DLD1 (cell line): ENCODE data around the gene RHBDL3.
"Not testable (repeated sequence)": the region's sequence is repeated elsewhere in the genome, so short reads cannot be mapped to it uniquely, and the experiment has no call there.

Experiments
- in situ Hi-C: cut with HindIII; loops from 2 replicates; pipeline ENCODE4 v1.10.0; 2017; ENCODE audit warnings: low sequenced_read_pairs

The RHBDL3 gene, protein sequence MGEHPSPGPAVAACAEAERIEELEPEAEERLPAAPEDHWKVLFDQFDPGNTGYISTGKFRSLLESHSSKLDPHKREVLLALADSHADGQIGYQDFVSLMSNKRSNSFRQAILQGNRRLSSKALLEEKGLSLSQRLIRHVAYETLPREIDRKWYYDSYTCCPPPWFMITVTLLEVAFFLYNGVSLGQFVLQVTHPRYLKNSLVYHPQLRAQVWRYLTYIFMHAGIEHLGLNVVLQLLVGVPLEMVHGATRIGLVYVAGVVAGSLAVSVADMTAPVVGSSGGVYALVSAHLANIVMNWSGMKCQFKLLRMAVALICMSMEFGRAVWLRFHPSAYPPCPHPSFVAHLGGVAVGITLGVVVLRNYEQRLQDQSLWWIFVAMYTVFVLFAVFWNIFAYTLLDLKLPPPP

DNA sequence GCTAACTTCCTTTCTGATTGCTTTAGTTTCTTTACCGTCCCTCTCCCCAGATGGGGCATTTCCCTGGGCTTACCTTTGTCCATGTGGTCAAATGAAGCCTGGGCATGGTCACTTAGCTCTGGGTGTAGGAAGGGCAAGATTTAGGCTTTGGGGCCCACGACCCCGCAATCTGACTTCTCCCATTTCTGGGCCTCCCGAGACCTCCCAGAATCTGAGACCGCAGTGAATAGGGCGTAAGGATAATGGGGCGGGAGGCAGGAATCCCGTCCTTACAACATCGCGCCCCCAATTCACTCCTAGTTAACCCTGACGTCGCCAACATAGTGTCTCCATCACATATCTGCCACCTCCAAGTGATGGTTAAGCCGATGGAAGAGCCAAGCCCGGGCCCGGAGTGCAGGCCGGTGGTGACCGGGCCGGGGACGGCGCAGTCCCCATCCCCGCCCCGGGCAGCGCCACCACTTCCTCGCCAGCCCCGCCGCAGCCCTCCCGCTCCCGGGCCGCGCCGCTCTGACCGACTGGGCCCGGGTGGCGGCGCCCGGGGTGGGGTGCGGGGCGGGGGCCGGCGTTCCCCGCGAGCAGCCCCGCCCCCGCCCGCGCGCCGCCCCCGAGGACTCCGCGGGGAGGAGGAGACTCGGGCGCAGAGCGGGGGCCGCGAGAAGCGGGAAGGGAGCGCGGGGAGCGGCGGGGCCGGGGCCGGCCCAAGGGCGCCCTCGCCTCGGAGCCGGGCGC, at the start of gene RHBDL3:
TSS of gene RHBDL3 (plus strand) at position 641 of the 732 bp plus-strand sequence. CDS start 358 bp downstream, outside the sequence.
- in situ Hi-C loops, result no loop called here

DNA sequence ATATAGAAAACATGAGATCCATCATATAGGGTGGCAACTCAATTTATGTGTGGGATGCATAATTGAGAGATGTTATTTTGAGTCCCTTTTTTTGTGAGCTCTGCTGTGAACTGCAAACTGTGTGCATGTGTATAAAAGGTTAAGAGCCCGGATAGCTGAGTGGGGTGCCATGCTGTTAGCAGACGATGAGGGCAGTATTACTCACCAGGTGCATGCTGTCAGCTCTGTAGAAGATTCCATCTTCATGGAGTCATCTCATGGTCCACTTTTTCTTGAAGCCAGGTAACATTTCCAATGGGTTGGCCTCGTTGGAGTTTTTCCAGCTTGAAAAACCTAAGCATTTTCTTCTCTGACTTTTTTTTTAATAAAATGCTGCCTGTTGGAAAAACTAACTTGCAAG, 43.0 kb upstream of the RHBDL3 start:
- in situ Hi-C loops, result no loop called here

DNA sequence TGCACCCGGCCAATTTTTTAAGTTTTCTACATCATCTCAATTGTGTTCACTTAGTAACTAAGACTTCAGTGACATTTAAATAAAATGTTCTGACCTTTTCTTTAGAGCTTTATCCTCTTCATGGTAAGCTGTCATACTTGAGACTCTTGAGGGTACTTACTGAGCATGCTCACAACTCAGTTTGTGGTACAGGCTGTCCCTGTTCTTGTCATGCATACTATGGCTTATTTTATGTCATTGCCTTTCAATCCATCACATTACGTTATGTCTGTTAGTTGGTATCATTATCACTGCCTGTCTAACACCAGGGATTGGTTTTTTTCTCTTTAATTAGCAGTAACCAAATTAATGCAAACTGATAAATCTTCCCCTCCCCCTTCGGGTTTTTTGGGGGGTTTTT, 41.9 kb upstream of the RHBDL3 start:
- in situ Hi-C loops, result no loop called here

DNA sequence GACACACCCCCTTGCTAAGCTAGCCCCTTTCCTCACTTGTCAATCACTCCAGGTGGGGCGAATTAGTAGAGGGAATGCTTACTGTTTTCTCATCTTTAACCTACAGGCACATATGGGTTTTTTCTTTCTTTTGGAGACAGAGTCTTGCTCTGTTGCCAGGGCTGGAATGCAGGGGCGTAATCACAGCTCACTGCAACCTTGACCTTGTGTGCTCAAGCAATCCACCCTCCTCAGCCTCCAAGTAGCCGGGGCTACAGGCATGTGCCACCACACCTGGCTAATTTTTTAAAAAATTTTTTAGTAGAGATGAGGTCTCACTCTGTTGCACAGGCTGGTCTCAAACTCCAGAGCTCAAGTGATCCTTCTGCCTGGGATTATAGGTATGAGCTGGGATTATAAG, 38.7 kb upstream of the RHBDL3 start:
- in situ Hi-C loops, result no loop called here

DNA sequence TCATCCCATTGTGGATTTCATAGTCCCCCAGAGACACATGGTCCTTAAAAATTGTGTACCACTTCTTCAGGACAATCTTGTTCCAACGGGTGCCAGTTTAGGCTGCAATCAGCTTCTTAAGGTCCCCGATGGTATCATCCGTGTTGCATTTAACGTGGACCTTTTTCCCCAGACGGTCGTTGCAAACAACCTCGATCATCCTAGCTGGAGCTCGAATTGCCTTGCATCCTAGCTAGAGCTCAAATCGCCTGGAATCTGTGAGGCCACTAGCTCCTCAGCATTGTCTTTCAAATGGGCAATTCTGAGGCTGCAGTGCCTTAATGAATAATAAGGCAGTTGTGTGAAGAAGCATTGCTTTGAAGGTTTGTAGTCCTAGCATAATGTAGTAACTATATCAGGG, 37.7 kb upstream of the RHBDL3 start:
- in situ Hi-C loops, result no loop called here

DNA sequence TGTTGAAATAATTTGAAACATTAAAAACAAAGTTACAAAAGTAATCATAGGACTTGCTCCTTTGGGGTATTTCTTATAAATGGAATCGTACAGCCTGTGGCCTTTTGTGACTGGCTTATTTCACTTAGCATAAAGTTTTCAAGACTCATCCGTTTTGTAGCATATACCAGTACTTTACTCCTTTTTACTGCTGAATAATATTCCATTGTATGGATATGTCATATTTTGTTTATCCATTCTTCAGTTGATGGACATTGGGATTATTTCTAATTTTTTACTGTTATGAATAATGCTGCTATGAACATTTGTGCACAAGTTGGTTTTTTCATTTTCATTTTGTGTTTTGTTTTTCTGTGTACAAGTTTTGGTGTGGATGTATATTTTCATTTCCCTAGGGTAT, 30.0 kb upstream of the RHBDL3 start:
- in situ Hi-C loops, result no loop called here

DNA sequence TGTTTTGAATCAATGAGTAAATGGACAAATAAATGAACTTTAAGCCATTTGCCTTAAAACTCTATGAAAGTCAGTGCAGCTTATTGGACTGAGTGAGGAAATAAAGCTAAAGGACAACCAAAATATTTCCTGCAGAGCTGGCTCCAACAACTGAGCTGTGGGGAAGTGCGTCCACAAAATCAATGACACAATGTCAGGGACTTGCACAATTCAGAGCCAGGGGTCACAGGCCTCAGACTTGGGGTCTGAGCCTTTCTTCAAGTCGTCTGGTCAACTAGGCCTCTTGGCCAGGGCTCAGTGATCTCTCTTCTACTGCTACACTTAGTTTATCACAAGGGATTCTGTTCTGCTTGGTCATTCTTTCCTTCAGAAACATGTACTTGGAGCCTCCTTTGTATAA, 26.2 kb upstream of the RHBDL3 start:
- in situ Hi-C loops, result no loop called here

DNA sequence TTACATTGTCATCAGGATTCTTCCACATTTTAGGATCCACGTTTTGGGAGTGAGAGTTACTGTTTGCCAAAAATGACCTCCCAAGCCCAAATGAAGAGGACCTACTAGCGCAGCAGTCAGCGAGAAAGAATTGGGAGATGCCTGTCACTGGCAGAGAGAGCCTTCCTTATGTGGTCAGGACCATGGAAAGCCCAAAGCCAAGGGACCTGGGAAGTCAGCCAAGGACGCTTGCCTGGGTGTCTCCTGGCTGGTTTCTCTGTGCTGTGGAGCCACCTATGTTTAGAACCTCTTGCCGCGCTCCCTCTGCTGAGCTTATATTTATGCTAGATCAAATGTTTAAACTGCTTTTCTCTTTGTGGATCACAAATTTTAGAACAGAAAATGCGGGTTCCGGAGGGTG, 24.9 kb upstream of the RHBDL3 start:
- in situ Hi-C loops, result no loop called here

DNA sequence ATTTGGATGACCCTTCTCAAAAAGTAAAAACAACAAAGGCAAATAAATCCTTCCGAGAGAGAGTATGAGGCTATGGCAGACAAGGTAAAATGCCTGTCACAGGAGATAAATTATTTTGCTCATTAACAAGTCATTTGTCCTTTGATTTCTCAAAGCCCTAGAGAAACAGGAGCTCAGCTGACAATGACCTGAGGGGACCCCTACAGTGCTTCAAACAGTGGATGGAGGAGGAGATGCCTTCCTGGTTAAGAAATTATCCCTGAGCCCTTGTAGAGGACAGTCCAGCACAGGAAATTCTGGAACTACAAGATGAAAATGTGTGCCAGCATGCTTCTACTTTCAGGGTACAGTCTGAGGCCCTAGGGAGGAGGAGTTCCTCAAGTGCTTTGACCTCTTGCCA, 24.0 kb upstream of the RHBDL3 start:
- in situ Hi-C loops, result no loop called here

DNA sequence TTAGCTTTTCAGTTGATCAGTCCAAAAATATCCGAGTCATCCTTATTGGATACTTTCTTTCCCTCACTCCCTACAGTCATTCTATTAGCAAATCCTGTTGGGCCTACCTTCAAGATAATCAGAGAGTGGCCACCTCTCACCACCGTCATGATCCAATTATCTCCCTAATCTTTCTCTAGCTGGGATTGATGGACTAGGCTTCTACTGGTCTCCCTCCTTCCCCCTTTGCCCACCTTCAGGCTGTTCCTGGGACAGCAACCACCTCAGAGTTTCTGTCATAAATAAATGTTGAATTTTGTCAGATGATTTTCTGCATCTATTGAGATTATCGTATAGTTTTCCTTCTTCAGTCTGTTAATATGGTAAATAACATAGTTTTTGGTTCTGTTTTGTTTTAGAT, 16.2 kb upstream of the RHBDL3 start:
- in situ Hi-C loops, result no loop called here

DNA sequence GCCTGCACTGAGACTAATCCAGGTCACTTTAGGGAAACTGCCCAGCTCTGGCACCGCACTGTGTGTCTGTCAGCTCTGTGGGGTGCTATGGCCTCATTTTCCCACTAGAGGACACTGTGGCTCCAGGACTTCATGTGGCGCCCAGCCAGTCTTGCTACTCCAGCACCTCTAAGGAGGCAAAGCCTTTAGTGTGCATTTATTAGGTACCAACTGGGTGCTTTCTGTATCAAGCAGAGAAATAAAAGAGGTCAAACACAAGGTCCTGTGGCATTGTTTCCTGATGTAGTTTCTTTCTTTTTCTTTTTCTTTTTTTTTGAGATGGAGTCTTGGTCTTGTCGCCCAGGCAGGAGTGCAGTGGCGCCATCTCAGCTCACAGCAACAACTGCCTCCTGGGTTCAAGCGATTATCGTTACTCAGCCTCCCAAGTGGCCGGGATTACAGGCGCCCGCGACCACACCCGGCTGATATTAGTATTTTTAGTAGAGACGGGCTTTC, 12.5 kb upstream of the RHBDL3 start:
- in situ Hi-C loops, result no loop called here

DNA sequence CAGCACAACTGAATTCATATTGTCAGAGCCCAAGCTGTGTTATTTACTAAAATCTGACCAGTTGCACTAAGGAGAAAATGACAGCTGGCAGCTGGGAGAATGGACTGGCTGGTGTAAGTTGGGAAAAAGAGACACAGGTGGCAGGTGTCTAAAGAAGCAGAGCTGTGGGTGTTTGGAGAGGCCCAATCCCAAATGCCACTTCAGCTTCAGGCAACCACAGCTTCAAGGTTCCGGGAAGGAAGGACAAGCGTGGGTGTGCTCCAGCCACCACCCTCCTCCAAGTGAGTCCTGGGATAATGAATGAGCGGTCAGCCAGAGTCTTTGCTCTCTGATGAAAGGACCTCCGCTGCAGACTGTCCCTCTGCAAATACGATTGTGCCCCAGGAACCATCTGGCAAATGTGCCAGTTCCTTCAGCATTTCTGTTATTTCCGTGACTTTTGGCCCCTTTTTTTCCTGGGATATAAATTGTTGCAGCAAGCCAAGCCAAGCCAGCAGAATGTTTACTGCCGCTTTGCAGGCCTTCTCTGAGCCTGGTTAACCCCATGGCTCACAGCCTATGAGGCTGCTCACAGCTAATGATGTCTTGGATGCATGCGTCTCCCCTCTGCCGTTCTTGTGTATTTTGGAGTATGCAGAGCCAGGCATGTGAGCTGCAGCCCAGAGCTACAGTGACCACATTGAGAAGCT, 9.5 kb upstream of the RHBDL3 start:
- in situ Hi-C loops, result no loop called here

DNA sequence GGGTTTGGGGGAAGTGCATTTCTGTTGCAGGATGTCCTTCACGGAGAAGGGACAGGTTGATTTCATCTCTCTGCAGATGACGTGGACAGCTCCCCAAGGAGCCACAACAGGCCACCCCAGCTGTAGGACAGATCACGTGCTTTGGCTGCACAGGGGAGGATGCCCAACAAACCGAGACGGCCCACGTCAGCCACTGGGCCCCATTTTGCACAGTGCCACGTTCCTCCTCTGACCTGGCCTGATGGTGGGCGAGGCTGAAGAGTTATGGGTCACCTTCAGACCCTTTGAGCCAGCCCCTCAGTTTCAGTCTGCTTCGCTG, 9.0 kb upstream of the RHBDL3 start:
- in situ Hi-C loops, result no loop called here

DNA sequence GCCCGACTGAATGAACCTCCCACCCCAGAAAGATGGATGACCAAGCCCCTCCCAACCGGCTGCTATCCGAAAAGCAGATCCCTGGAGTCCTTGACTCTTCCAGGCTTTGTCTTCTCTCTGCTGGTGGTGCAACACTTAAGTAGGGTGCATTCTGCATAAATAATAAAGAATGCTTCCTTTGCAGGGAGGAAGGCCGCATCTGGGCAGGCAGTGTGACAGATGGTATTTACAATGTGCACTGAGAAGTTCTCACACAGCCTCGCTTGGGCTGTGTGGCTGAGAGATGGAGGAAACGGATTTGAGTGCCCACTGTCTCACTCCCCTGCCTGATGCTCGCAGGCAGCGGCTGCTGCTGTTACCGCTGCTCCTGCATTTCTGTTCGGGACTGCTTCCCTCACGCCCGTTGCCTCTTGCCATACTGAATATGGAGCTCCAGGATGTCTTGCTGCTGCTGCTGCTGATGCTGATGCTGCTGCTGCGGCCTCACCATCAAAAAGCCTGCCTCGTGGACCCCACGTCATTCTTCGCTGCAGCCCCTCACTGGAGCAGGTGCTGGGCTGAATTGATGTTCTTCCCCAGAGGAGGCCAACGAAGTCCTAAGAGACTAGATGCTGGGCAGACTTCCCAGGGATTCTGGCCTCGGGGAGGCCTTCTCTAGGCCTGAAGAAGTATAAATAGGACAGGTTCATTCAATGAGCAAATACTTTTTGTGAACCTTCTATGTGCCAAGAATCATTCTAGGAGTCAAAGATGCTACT, 7.1 kb upstream of the RHBDL3 start:
- in situ Hi-C loops, result no loop called here

DNA sequence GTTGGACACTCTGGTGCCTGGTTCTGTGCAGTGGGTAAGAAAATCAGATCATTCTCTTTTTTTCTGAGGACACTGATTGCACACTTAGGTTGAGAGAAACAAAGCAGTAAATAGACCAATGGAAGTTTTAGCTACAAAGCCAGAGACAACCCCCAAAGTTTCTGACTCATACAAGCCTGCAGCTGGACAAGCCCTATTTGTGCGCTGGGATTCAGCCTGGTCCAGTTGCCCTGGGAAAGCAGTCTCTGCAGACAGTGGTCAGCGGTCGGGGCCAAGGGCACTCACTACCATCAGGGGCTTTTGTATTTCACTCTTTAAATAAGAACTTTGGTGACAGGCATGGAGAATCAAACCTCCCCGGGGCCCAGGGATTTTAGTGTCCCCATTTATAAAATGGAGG, 6.0 kb upstream of the RHBDL3 start:
- in situ Hi-C loops, result no loop called here

DNA sequence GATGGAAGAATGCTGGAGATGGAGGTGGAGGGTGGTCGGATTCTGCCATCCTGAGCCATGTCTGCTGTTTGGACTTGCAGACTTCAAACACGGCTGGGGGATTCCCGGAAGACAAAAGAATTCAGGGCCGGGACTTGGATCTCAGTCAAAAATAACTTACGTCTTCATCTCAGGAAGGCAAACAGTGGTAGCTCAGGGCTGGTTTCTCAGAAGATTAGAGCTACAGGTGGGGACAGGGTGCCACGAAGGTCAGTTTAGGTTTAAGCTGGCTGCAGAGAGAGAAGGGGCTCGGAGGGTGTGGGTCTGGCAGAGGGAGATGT, 4.3 kb upstream of the RHBDL3 start:
- in situ Hi-C loops, result no loop called here

DNA sequence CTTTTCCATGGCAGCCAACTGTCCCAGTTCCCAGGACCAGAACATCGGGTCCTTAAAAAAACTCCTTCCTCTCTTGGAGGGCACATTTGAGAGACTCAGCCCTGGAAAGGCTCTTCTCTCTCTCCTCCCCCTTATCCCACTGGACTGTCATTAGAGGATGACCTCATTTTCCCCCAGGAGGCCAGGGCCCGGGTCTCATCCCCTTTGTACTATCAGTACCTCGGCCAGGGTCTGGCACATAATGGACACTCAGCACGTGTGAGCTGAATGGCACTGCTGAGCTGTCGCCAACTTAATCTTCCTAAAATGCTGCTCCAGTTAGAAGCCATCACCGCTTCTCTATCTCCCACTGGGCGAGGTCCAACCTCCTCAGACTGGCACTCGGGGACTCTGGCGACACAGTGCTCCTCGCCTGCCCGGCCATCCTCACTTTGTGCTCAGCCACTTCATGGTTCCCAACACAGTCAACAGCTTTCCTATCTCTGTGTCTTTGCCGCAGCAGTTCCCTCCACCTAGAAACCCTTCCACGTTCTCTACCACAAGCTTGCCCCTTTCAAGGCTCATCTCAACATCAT, 3.6 kb upstream of the RHBDL3 start:
- in situ Hi-C loops, result no loop called here

DNA sequence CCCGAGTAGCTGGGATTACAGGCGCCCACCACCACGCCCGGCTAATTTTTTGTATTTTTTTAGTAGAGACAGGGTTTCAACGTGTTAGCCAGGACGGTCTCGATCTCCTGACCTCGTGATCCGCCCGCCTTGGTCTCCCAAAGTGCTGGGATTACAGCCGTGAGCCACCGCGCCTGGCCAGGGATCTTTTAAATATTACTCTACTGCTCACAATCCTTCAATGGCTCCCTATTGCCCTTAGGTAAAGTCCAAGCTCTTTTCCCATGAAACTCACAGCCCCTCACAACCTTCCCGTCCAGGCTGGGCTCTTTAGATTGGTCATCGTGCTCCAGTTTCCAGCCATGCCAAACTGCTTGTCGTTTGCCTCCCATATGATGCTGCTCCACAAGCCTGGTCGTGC, 2.1 kb upstream of the RHBDL3 start:
- in situ Hi-C loops, result not testable (repeated sequence)

DNA sequence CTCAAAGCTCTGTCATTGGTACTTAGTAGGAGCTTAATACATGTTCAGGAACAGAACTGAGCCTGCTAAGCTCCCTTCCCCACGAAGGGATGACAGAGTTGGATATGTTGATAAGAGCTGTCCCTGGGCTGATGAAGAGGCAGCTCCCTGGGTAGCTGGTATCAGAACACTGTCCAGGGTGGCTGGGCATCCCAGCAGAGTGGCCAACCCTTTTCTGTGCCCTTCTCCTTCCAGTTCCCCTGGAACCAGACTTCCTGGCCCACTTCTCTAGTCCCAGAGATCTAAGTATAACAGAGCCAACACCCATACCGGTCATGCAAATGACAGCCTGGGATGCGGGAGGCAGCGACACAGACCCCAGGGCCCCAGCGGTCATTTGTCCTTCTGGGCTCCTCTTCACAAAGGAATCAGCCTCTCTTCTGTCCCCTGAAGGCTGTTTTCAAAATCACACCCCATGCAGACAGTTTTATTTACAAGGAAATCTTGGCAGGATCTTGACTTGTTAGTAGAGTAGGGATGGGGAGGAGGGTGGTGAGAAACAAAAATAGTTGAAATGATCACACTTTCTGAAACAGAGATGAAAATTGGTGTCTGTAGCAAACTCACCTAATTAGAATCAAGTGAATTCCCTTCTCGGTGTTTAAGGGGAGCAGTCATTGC, 1.4 kb upstream of the RHBDL3 start:
- in situ Hi-C loops, result no loop called here

DNA sequence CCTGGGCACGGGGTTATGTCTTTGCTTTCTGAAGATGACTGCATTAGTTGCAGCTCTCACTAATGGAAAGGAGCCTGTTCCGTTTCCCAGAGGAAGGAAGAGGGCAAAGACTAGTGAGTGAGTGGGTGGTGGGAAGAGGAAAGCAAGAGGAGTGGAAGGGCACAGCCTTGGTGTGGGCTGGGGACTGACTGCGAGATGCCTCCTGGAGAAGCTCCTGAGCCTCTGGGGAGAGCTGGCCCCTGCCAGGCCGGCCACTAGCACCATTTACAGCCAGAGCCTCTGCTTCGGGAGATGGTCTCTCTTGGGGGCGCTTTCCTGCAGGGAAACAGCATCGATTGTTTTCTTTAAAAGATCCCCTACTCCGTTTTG, 825 bp upstream of the RHBDL3 start:
- in situ Hi-C loops, result no loop called here

DNA sequence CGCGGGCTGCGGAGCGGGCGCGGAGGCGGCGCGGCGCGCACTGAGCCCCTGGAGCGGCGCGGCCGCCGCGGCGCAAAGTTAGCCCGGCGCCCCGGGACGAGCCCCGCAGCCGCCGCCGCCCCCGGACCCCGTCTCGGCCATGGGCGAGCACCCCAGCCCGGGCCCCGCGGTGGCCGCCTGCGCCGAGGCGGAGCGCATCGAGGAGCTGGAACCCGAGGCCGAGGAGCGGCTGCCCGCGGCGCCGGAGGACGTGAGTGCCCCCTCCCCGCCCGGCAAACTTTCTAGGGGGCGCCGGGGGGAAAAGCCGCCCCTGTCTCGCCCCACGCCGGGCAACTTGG, 388 bp downstream of the RHBDL3 start:
- in situ Hi-C loops, result no loop called here
